Endothelial cell of umbilical vein (primary cell): Measurements from ENCODE around the gene KRTAP10-2. TPM values are rescaled to one million over a fixed set of nuclear protein-coding genes. Genes with fewer than 3 reads are reported as not detected.

Experiments used
- BruUV-seq: library from RNA; stranded (reverse); fragments of 400-500 nt; replicated peaks from 2 replicates; lab custom pipeline; 2021; lab: Mats Ljungman, UMichigan
- CTCF ChIA-PET: fragments of 300-600, 350-600 bp; sonication (Branson Sonifier 250); formaldehyde crosslinking; loops from one replicate; lab custom pipeline; 2021; ENCODE audit warnings: antibody characterized with exemption, inconsistent platforms; lab: Charles Lee
- POLR2A ChIA-PET: fragments of 300-600, 350-600 bp; sonication (Branson Sonifier 250); formaldehyde crosslinking; loops from one replicate; lab custom pipeline; 2021; ENCODE audit warnings: antibody characterized with exemption, inconsistent platforms; lab: Charles Lee
- DNase-seq: peaks from one replicate; pipeline ENCODE4 v3.0.0-alpha.2; 2011; ENCODE audit warnings: low read depth, low spot score
- FAIRE-seq: peaks from 2 replicates; lab custom pipeline; 2011; peaks lifted over from hg19 to GRCh38; lab: Jason Lieb, UNC
- H2AFZ ChIP-seq: 2 replicates; pipeline ENCODE4 v1.6.0; 2012; ENCODE audit warnings: low read depth, low read length, control low read depth, inconsistent platforms
- H3K27ac ChIP-seq: 2 replicates; pipeline ENCODE4 v1.5.1; 2011; ENCODE audit warnings: low read depth, mild to moderate bottlenecking, control low read depth, low read length, moderate library complexity; ENCODE audit not compliant: insufficient read depth
- H3K27me3 ChIP-seq, 2 experiments: 2 replicates each; pipeline versions ENCODE4 v1.6.0 to v1.6.1; 2011; ENCODE audit warnings: low read length in 2 of 2, mixed read lengths in 1 of 2; ENCODE audit not compliant: control insufficient read depth in 2 of 2, insufficient read depth in 2 of 2
- H3K36me3 ChIP-seq, 2 experiments: 2 replicates in 1 of 2; 3 replicates in 1 of 2; pipeline ENCODE4 v1.5.1; 2011; ENCODE audit warnings: low read length in 2 of 2, mild to moderate bottlenecking in 1 of 2, moderate library complexity in 1 of 2; ENCODE audit not compliant: control insufficient read depth in 2 of 2, insufficient read depth in 2 of 2; ENCODE audit errors: extremely low read depth in 1 of 2
- H3K4me1 ChIP-seq: 3 replicates; pipeline ENCODE4 v1.5.1; 2011; ENCODE audit warnings: mild to moderate bottlenecking, low read length; ENCODE audit not compliant: control insufficient read depth, insufficient read depth; ENCODE audit errors: extremely low read depth
- H3K4me2 ChIP-seq: 2 replicates; pipeline ENCODE4 v1.6.1; 2011; ENCODE audit warnings: low read length, control low read depth, mixed read lengths; ENCODE audit not compliant: insufficient read depth
- H3K4me3 ChIP-seq, 3 experiments: fragments of 200-600 bp in 1 of 3; sonication (generic), shearing (Covaris generic) in 1 of 3; replicated peaks in 1 of 3; 2 replicates each; pipeline ENCODE4 v1.5.1; 2011 to 2016; ENCODE audit warnings: control low read depth in 3 of 3, low read length in 3 of 3, mild to moderate bottlenecking in 2 of 3, inconsistent platforms in 1 of 3, low read depth in 1 of 3, moderate library complexity in 1 of 3; ENCODE audit not compliant: insufficient read depth in 1 of 3
- H3K79me2 ChIP-seq: 2 replicates; pipeline ENCODE4 v1.6.0; 2012; ENCODE audit warnings: low read length, inconsistent platforms; ENCODE audit not compliant: control insufficient read depth, insufficient read depth
- H3K9ac ChIP-seq: replicated peaks from 2 replicates; pipeline ENCODE3; 2011; ENCODE audit warnings: low read length, control low read depth; ENCODE audit not compliant: insufficient read depth; ENCODE audit errors: extremely low read depth
- H3K9me1 ChIP-seq: replicated peaks from 3 replicates; pipeline ENCODE4 v1.6.0; 2011; ENCODE audit warnings: mild to moderate bottlenecking, low read length; ENCODE audit not compliant: control insufficient read depth, insufficient read depth; ENCODE audit errors: extremely low read depth
- H3K9me3 ChIP-seq: replicated peaks from 2 replicates; pipeline ENCODE4 v1.5.1; 2012; ENCODE audit warnings: low read length, inconsistent platforms; ENCODE audit not compliant: control insufficient read depth, insufficient read depth
- H4K20me1 ChIP-seq: replicated peaks from 2 replicates; pipeline ENCODE3; 2011; ENCODE audit warnings: mild to moderate bottlenecking, low read length; ENCODE audit not compliant: control insufficient read depth, insufficient read depth; ENCODE audit errors: extremely low read depth
- EZH2 ChIP-seq: IDR thresholded peaks from 2 replicates; pipeline ENCODE4 v1.6.1; 2012; ENCODE audit warnings: borderline replicate concordance, low read depth, mild to moderate bottlenecking, moderate library complexity, low read length, inconsistent platforms; ENCODE audit not compliant: severe bottlenecking
- FOS ChIP-seq: IDR thresholded peaks from 2 replicates; pipeline ENCODE4 v1.6.1; 2011; ENCODE audit warnings: mild to moderate bottlenecking, low read length, moderate library complexity, borderline replicate concordance; ENCODE audit not compliant: insufficient read depth
- GATA2 ChIP-seq: IDR thresholded peaks from 2 replicates; pipeline ENCODE4 v1.7.0; 2011; ENCODE audit warnings: low read depth, mild to moderate bottlenecking, moderate library complexity, mixed read lengths, low read length; ENCODE audit not compliant: insufficient read length, insufficient read depth
- JUN ChIP-seq: IDR thresholded peaks from 2 replicates; pipeline ENCODE4 v1.6.1; 2011; ENCODE audit warnings: borderline replicate concordance, low read depth; ENCODE audit not compliant: insufficient read length, insufficient read depth
- POLR2A ChIP-seq: IDR thresholded peaks from 2 replicates; pipeline ENCODE4 v1.6.1; 2012; ENCODE audit warnings: low read depth, mild to moderate bottlenecking, control low read depth, low read length
- POLR2AphosphoS5 ChIP-seq: IDR thresholded peaks from 2 replicates; pipeline ENCODE4 v1.6.1; 2012; ENCODE audit warnings: low read depth, mild to moderate bottlenecking, control low read depth, low read length, moderate library complexity; ENCODE audit not compliant: insufficient read depth
- dilution Hi-C: fragments of 300-500 bp; cut with MboI; formaldehyde crosslinking; loops from one replicate; pipeline ENCODE4 v1.15.0; 2019; ENCODE audit warnings: low sequenced_read_pairs; ENCODE audit not compliant: extremely low pct_ligation_motif_present
- intact Hi-C: fragments of 100-400 bp; cut with micrococcal nuclease; formaldehyde crosslinking; loops from one replicate; pipeline ENCODE4 v1.10.0; 2022
- polyA plus RNA-seq, 4 experiments: library from polyadenylated mRNA; depleted of rRNA in 3 of 4; stranded (reverse) in 3 of 4; unstranded in 1 of 4; fragments of >200 nt; gene quantifications; 2 replicates each; pipeline versions ENCODE4 v1.2.1 to v1.2.3, GENCODE V29; 2011 to 2012; ENCODE audit warnings: missing spikeins in 1 of 4
- total RNA-seq: library from RNA; stranded (reverse); gene quantifications from 2 replicates; pipeline ENCODE4 v1.2.3, GENCODE V29; 2021
- TF ChIP-seq, protein P1 (sequence below), 2 donors: IDR thresholded peaks; 1 replicate in 1 of 2; 2 replicates in 1 of 2; pipeline ENCODE4 v1.5.1; 2011; ENCODE audit warnings: low read length in 2 of 2, mild to moderate bottlenecking in 2 of 2, moderate library complexity in 2 of 2, control low read depth in 1 of 2, inconsistent platforms in 1 of 2, low read depth in 1 of 2; ENCODE audit not compliant: insufficient read depth in 1 of 2; ENCODE audit errors: extremely low read depth in 1 of 2
- TF ChIP-seq, protein P2 (sequence below): IDR thresholded peaks from 2 replicates; pipeline ENCODE4 v1.6.1; 2011; ENCODE audit not compliant: insufficient read depth, insufficient read length

KRTAP10-2 gene
- total and polyA plus RNA-seq, 2 donors (not counting 3 experiments of a cell fraction or from before 2014, with no cell fraction given): not detected

- no TSS peak for BruUV-seq
- dilution Hi-C loops (no loop called here), intact Hi-C loops (loop anchor here (10.0 kb wide), 1 partner anchor 423 kb away; no protein-coding TSS in a partner anchor)
- H3K9ac ChIP-seq: no peak overlapping the region
- ChIA-PET CTCF (interaction anchor here (0.6 to 5.1 kb wide), 14 partner anchors 11 to 423 kb away, joined by 3 to 125 read pairs (median 5); no protein-coding TSS in a partner anchor), POLR2A (no interaction called here)
- H3K9me1 ChIP-seq: no peaks in the 10 kb centered on the region
- no peak overlapping the region for H2AFZ ChIP-seq
- H3K27ac ChIP-seq: no peak overlapping the region
- FAIRE-seq: no peak
- DNase-seq: no peak
- no peak overlapping the region for H3K4me3 ChIP-seq
- H3K36me3 ChIP-seq: no peaks in the 10 kb centered on the region
- no peaks in the 10 kb centered on the region for H4K20me1 ChIP-seq
- H3K27me3 ChIP-seq: no peaks in the 10 kb centered on the region
- H3K9me3 ChIP-seq: no peaks in the 10 kb centered on the region
- no peaks in the 10 kb centered on the region for H3K79me2 ChIP-seq
- TF ChIP-seq, protein P1, sequence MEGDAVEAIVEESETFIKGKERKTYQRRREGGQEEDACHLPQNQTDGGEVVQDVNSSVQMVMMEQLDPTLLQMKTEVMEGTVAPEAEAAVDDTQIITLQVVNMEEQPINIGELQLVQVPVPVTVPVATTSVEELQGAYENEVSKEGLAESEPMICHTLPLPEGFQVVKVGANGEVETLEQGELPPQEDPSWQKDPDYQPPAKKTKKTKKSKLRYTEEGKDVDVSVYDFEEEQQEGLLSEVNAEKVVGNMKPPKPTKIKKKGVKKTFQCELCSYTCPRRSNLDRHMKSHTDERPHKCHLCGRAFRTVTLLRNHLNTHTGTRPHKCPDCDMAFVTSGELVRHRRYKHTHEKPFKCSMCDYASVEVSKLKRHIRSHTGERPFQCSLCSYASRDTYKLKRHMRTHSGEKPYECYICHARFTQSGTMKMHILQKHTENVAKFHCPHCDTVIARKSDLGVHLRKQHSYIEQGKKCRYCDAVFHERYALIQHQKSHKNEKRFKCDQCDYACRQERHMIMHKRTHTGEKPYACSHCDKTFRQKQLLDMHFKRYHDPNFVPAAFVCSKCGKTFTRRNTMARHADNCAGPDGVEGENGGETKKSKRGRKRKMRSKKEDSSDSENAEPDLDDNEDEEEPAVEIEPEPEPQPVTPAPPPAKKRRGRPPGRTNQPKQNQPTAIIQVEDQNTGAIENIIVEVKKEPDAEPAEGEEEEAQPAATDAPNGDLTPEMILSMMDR (IDR thresholded peaks at IDR 0.05; ENCODE audit: extremely low read depth in 1 of 2, insufficient read depth in 1 of 2, low read depth in 1 of 2, low read length in 2 of 2): no peak
- no peak for TF ChIP-seq EZH2
- no peak for TF ChIP-seq FOS
- TF ChIP-seq JUN: no peak
- TF ChIP-seq POLR2AphosphoS5: no peak
- no peak for TF ChIP-seq GATA2
- TF ChIP-seq, protein P2, sequence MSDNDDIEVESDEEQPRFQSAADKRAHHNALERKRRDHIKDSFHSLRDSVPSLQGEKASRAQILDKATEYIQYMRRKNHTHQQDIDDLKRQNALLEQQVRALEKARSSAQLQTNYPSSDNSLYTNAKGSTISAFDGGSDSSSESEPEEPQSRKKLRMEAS: no peak
- TF ChIP-seq POLR2A: no peak
- no peak overlapping the region for H3K4me2 ChIP-seq
- H3K4me1 ChIP-seq: no peaks in the 10 kb centered on the region
Observed at GRCh38 chr21:44511219-44511937, 39.9 kb downstream of the KRTAP10-2 start.
